Activated naive CD8-positive, alpha-beta T cell treated with anti-CD3 and anti-CD28 coated beads, Interleukin-2, amount 50 U/mL, for 16 hours (primary cell): ENCODE data around the gene KCNMB3.

Source experiments
- DNase-seq: peaks from one replicate; pipeline ENCODE4 v3.0.0-alpha.2; 2020; ENCODE audit warnings: low read depth, low spot score

KCNMB3 gene

GRCh38 chr3:179196700-179197099 lies 54.2 kb downstream of the KCNMB3 start:
- no peak for DNase-seq

DNA sequence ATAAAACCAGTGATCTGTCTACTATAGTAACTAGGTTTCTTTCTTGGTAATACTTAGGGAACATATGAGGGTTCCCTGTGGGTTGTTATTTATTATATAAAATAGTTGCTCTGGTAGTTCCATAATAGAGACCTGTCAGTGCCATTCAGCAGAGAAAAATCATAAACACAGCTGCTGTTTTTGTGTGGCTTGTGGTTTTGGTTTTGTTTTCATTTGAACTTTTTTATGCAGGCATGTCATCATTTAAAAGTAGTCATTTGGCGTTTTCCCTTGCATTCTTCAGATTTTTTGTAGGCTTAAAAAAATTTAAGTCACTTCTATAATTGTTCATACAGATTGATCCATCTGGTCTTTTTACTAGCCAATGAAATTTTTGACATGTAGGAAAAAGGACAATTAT lies 54.8 kb downstream of the KCNMB3 start:
- DNase-seq = no peak

- no peak for DNase-seq
Observed at GRCh38 chr3:179194931-179195330, 56.0 kb downstream of the KCNMB3 start.
